Right renal cortex interstitium (tissue), 3 donors: Measurements from ENCODE around the gene TSC22D3. TPM values are rescaled to one million over a fixed set of nuclear protein-coding genes. Genes with fewer than 3 reads are reported as not detected.

Experiments used
- DNase-seq, 3 donors: peaks; one replicate each; pipeline ENCODE4 v3.0.0-alpha.2; 2013; ENCODE audit warnings: low read depth in 3 of 3, low spot score in 2 of 3
- polyA plus RNA-seq, 3 donors: library from polyadenylated mRNA; unstranded; fragments of 120-200 nt; gene quantifications; one replicate each; pipeline ENCODE4 v1.2.1, GENCODE V29; 2013; ENCODE audit not compliant: insufficient read length in 3 of 3

Gene TSC22D3
- polyA plus RNA-seq, 3 donors = 125 to 132 (median 129) TPM

DNA sequence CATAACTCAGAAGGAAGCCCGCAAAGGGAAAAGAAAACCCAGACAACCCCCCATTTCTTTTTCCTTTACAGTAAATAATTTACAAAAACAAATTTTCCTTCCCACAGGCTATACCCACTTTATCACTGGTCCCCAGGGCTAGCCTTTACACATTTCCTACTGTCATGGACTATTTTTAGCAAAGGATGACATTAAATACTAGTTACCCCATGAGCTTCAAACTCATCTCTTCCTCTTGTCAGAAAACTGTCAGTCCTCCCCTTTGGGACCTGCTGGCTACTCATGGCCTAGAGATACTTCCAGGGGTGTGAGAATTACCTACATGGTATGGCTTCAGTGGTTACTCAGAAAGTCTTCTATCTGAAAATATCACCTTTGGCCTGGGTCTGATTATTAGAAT is 11.9 kb downstream of the TSC22D3 start:
- DNase-seq = no peak

DNA sequence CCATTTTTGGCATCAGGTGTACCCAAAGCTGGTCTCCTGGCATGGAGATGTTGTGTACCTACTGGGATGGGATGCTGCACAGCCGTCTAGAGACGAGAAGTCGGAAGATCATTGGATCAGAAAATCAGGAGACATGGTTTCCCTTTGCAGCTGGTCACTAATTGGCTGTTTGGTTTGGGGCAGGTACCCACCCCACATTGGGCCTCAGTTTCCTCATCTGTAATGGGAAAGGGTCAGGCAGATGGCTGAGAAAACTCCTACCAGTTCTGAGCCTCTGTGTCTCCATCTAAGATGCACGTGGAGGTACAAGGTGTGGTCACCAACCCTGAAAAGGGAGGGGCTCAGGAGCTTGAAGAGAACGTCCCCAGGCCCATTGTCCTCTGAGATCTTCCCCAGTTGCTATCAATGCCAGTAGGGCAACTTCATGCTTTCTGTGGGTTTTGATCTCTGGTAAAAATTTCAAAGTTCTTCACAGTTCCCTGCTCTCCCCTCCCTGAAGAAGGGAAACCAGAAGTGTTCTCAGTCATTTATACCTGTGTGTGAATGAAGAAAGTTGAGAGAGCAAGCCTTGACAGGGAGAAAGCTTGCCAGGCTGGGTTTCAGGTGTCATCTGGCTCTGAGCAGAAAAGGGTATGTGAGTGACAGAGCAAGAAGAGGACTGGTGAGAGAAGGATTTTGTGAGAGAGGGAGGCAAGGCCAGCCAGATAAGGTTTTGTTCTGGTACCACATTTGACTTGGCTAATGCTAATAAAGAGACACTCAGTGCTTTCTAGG is 15.1 kb downstream of the TSC22D3 start:
- DNase-seq = no peak

DNA sequence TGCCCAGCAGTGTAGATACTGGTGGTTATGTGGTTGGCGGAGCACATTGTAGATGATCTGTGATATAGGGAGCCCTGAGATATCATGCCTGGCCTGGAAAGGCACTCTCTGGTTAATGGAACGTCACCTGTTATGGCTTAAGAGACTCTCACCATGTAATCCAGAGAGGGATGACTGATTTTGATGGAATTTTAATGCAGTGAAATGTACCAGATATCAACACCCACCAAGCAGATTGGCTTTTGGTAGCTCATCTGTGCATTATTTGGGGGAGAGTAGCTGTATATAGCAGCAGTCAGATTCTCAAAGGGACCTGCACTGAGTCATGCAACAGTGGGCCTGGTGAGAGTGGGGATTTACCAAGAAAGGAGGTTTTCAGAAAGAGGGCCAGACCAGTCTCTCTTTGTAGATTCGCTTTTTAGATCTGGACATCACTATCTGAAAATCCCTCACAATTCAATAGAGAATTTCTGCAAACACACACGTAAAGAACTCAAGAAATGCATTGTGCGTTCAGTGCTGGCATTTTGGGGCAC is 17.3 kb downstream of the TSC22D3 start:
- DNase-seq = no peak

- no peak for DNase-seq
These were observed 19.9 kb downstream of the TSC22D3 start for GRCh38 chrX:107755721-107756120.

DNA sequence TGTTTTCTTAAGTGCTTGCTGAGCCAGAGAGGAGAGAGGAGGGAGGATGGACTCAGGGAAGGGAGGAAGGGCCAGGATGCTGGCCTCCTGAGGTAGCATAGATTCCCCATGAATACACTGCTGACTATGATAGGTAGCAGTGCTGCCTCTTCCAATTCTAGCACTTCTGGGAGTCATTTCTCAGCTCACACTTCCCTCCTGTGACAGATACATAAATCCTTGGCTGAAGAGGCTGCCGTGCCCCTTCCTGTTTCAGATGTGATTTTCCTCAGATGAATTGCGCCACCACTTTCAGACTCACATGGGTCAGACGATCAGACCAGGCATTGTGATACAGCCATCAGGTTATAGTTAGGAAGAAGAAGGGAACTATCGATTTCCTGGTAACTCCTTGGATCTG is 22.4 kb downstream of the TSC22D3 start:
- DNase-seq = no peak

GRCh38 chrX:107752714-107753113 is 22.9 kb downstream of the TSC22D3 start:
- no peak for DNase-seq

- DNase-seq = no peak
These were observed 23.5 kb downstream of the TSC22D3 start for GRCh38 chrX:107752043-107752442.

DNA sequence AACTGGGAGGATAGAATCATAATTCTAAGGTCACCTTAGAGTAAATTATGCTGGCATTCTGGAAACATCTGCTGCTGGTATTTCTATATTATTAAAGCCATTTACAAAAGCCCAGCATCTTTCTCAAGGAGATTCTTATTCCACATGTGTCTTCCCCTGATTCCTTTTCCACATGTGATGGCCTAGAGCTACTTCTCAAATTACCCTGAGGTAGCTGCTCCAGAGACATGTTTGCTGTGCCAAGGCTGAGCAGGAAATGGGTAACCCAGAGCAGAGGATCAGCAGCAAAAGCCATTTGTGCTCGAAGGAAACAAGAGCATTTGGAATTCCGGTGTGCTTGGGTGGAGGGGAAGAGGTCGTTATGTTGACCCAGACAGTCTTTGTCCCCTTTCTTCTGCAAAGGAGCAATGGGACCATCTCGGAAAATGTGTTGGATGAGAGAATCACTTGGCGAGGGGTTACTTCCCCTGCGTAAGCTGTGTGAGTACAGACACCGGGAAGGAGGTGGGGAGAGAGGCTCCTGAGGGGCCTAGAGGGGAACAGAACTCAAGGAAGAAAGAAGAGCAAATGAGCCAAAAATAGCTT is 24.6 kb downstream of the TSC22D3 start:
- DNase-seq = no peak

GRCh38 chrX:107750263-107750662 is 25.3 kb downstream of the TSC22D3 start:
- no peak for DNase-seq

DNA sequence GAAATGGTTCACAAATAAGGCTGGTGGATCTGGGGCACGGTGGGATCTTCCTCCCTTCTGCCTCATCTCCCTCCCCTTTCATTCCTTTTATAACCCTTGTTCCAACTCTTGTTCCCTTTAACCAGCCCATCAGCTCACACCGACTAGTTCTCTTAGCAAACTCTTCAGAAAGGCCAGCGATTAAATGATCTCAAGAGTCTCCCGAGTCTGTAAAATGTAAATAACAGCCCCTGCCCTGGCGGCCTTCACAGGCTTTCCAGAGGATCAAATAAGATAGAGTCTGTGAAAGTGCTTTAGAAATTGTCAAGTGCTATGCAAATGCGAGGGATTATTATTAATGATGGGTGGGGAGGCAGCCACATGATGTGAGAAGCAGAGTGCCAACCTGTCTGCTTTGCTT is 27.1 kb downstream of the TSC22D3 start:
- no peak for DNase-seq

GRCh38 chrX:107747596-107748161 is 27.9 kb downstream of the TSC22D3 start:
- DNase-seq = no peak

DNA sequence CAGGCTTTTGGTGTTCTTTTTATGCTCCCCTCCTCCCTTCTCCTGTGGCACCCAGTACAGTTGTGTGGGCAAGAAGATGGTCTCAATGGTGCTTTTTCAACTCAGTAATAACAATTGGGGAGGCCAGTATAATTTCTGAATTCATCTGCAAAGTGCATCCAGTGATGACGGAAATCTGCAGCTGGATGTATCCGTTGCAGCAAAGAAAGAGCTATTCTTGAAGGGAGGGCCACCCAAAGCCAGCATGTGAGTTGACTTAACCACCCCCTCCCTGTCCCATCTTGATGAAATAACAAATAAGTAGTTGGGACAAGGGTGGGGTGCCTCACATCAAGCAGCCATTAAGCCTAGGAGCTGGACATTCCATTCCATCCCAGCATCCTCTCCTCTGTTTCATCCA is 30.7 kb downstream of the TSC22D3 start:
- no peak for DNase-seq

DNA sequence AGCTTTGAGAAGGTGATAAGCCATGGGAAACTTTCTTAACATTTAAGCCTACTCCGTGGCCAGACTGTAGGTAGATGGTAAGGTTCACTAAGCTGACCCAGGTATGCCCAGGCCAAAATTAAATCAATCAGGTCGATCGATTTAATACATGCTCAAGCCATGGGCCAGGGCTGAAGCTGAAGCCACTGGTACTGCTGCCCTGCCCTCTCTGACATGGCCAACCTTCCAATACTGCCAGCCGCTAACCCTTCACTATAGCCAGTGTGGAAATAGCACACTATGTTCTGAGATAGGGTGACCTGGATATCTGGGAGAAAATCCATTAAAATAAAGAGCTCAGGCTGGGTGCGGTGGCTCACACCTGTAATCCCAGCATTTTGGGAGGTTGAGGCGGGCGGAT is 31.6 kb downstream of the TSC22D3 start:
- DNase-seq = no peak

GRCh38 chrX:107742700-107743191 is 32.8 kb downstream of the TSC22D3 start:
- no peak for DNase-seq

- no peak for DNase-seq
These were observed 34.2 kb downstream of the TSC22D3 start for GRCh38 chrX:107741404-107741790.

DNA sequence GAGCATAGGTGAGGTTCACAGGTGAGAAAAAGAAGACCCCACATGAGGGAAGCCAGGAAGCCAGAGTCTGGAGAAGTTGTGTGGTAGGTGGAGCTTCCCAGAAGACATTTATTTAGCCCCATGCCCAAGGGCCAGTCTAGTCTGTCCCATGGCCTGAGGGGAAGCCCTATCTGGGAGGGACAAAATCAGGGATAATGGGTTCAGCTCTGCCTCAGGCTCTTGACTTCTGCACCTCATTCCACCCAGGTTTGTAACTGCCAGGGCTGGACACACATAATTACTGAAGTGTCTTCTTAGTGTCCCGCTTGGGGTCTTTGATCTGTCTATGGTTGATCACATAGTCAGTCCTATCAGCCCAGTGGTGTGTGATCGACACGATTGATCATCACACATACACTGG is 36.0 kb downstream of the TSC22D3 start:
- no peak for DNase-seq

DNA sequence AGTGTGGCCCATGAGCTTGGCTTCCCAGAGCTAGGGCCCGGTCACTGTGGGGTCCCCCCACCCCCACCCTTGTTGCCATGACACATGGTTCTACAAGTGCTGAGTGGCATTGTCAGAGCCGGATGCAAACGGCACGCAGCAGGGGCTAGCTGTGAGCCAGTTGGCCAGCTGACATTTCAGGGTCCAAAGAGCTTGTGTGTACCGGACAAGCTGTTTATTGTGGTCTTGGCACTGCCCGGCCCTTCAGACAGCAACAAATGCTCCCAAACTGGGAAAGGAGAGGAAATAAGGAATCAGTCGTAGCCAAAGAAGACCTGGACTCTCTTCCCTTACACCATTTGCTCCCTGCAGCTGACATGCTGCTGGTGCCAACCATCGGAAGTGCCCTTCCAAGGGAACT is 36.8 kb downstream of the TSC22D3 start:
- no peak for DNase-seq

DNA sequence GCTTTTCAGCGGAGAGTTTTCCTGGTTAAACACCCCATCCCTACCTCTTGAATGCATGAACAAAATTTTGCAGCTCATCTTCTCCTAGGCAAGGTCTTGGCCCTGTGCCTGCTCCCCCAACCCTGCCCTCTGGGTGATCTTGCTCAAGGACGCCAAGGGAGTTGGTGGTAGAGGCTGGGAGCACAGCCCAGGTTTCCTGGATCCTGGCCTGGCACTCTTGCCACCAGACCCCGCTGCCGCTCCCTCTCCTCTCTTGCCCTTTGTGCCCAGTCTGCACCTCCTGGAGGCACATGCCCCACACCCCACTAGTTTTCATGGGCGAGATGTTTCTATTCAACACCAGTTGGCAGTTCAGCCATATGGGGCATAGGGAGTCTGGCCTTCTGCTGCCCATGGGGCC is 37.3 kb downstream of the TSC22D3 start:
- no peak for DNase-seq

DNA sequence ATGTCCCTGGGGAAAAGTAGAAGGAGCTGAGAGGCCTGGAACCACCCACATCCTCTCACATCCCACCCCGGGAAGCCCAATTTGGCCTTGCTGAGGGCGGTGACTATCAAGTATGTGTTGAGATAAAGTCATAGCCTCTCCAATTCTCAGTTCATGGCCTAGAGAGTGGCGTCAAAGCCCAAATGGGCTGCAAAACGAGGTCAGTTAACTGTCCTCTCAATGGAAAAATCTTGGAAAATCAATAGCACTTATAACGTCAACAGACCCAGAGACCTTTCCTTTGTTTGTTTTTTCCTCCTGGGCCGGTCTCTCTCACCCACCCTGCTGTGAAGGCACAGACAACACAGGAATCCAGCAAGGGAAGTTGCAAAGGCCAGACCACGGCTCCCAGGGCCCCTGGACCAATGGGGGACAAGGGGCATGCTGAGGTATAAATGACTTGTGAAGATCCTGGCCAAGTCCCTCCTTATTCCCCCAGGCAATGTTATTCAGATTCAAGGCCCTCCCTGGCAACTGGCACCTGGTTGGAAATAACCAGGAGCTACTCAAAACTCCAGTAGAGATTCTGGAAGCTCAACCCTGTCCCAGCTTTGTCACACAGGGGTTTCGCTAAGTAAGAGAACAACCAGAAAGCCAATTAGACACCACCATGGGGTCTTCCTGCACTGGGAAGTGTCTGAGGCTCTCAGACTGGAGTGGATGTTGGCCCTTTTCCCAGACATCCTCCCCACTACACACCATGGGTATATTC is 38.6 kb downstream of the TSC22D3 start:
- DNase-seq = no peak

DNA sequence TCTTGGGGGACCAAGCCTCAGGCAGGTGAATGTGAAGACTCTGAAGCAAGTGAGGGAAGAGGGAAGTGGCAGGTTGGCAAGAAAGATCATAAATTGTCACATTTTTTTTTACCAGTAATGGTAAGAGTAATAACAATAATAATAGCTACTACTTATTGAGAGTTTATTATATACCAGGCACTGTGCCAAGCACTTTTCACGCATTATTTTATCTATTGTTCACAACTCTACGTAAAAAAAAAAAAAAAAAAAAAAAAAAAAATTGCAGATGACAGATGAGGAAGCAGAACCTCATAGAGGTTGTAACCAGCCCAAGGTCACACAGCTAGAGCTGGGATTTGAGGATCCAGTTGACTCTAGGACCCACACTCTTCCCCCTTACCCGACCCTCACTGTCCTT is 40.9 kb downstream of the TSC22D3 start:
- no peak for DNase-seq

DNA sequence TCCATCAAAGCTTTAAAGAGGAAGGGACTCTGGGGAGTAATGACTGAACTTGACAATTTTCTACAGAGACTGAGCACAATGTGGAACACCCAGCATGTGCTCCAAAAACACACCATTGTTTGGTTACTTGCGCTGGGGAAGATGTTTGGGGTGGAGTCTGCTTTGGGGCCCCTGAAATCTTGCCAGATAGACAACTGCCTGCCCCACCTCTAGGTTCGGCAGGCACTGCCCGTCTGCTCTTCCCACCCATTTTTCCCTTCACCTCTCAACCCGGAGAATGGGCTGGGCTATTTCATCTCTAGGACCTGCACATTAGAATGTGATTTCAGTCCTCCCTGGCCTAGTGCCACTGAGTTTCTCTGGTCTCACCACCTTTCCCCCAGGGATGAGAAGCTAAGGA is 41.9 kb downstream of the TSC22D3 start:
- DNase-seq = no peak
